ENCODE measurements around the gene CDH13.

The CDH13 gene

DNA sequence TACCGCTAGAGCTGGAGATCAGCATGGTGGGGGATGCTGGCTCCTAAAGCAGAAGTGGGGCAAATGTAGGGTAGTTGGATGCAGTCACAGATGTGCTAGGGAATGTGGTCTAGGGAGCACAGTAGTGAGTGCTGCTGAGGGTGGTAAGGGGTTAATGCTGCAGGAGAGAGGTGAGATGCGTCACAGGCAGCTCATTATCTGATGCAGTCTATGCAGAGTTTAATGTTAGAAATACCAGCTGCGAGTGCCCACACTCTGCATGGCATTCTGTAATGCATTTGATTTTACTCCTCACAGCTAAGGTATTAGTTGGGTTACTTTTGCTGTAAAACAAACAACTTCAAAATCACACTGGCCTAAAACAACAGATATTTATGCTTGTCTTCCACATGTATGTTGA is 689.7 kb downstream of the CDH13 start:
- DNase-seq, result no peak

- DNase-seq, result no peak
Measured at GRCh38 chr16:83318390-83318789, 691.6 kb downstream of the CDH13 start.

- no peak for DNase-seq
Measured at GRCh38 chr16:83328936-83329335, 702.2 kb downstream of the CDH13 start.

GRCh38 chr16:83329441-83329840 is 702.7 kb downstream of the CDH13 start:
- no peak for DNase-seq

GRCh38 chr16:83330251-83330650 is 703.5 kb downstream of the CDH13 start:
- DNase-seq, result no peak

GRCh38 chr16:83335076-83335475 is 708.3 kb downstream of the CDH13 start:
- DNase-seq, result no peak

DNA sequence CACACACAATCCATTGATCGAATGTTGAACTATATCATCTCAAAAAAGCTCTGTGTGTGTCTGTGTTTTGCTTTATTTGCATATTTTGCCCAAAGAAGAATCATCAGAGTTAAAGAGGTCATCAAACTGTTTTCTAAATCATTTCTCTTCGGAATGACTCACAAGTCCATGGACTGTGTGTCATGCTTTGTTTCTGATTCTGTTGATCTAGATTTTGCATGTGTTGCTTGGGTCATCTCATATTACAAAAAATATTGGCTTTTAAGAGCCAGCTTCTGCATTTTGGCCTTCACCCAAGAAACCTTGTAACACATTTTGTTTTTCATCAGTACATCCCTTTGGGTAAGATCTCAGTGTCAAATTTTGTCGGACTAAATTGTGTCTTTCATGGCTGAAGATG is 709.8 kb downstream of the CDH13 start:
- no peak for DNase-seq

DNA sequence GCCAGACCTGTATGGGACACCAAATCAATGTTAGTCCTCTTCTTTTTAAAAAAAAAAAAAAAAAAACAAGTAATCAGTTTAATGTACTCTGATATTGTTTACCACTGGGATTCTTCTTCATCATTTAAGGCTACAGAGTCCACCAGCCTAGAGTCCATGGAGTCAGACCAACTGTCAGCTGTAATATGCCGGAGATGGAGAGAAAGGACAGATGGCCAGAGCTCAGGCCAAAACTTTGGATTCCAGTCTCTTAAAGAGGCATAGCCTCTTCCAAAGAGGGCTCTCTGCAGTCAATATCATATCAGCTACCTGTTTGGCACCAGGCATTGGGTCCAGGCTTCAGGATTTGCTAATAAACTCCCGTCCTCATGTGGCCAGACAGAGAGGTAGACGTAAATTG is 711.4 kb downstream of the CDH13 start:
- DNase-seq, result no peak

DNA sequence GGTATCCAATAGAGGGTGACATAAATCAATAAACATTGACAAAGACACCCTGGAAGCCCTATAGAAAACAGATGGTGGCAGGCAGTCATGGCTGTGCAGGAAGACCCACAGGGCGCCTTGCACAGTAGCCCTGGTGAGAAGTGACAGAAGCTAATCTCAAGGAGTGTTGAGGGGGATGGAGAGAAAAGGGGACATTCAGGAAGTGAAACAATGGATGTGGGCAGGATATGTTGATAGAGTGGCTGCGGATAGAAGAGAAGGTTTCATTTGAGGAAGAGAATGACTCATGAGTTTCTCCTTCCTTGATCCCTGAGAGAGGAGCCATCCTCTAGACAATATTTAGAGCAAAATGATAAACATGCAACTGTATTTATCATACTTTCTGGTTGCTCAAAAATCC is 712.2 kb downstream of the CDH13 start:
- no peak for DNase-seq

DNA sequence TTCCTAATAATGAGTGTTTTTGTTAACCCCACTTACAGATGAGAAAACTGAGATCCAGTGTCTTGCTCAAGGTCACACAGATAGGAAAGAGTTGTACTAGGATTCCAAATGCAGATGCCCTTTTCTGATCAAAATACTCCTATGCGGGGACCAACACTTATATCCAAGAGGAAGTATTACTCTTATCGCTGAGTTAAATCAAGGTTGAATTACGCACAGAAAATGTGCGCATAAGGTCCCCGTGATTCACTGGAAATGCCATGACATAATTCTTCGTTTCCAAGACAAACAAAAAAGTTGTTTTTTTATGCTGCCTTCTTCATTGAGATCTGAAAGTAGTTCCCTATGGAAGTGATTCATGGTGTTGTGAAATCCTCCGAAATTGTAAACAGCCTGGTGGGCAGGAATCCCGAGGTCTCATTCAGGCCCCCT is 717.2 kb downstream of the CDH13 start:
- DNase-seq, result no peak

- DNase-seq, result no peak
Measured at GRCh38 chr16:83345846-83346640, 719.3 kb downstream of the CDH13 start.

- no peak for DNase-seq
Measured at GRCh38 chr16:83348991-83349390, 722.2 kb downstream of the CDH13 start.

DNA sequence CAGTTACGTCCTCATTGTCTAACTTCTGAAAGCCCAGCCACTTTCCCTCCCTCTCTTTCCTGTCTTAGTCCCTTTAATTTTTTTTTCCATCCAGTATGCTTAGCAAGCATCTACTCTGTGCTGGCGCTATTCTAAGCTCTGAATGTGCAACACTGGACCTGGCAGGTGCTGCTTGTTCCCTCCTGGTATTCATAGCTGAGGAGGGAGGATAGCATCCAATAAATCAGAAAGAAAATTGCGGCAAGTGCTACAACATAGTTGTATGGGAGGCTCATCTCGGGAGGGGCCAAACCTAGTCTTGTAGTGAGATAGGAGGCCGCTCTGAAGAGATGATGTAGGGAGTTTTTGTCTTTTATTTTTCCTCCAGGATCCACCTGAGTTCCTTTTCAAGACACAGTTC is 723.7 kb downstream of the CDH13 start:
- no peak for DNase-seq

- DNase-seq, result no peak
Measured at GRCh38 chr16:83351846-83352245, 725.1 kb downstream of the CDH13 start.

- DNase-seq, result no peak
Measured at GRCh38 chr16:83353241-83353640, 726.5 kb downstream of the CDH13 start.

- DNase-seq, result no peak
Measured at GRCh38 chr16:83354015-83354414, 727.2 kb downstream of the CDH13 start.

DNA sequence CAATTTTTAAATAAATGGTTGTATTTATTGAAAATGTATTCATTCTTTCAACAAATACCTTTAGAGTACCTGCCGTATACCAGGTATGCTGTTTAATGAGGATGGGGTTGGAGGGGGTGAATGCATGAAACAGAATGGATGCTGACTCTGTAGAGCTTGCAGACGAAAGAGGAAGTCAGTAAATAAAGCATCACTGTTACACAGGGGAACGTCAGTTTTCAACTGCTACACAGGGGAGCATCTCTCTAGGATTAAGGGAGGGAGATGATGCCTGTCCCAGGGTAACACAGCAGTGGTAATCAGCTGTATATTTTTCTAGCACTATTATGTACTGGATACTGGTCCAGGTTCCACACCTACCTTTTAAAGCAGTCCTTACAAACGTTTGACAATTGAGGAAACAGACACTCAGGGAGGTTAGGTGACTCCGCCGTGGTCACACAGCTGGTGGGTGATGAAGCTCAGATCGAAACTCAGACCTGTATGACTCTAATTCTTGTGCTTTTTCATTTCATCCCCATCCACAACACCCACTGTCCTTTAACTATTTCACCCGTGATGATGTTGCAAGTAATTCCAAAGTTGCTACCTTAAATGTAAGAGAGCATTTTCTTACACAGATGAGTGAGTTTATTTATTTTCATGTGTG is 728.9 kb downstream of the CDH13 start:
- no peak for DNase-seq

GRCh38 chr16:83356266-83356665 is 729.5 kb downstream of the CDH13 start:
- peak in 1 of 5 donors; percentile 8 for DNase-seq

DNA sequence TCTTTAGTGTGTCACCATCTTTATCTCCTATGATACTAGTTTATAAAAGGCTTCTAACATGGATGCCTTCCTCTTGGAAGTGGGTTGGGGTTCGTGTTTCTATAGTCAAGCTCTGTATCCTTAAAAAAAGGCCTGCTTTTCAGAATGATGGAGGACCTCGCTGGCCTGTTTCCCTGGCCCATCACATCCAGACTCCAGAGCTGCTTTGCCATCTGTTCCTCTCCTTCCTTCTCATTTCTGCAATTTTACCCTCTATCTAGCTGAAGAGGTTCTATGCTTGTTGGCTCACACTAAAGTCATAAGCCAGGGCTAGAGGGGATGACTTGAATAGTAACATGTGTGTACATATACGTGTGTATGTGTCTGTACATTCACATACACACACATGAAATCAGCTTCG is 730.2 kb downstream of the CDH13 start:
- no peak for DNase-seq

- DNase-seq, result no peak
Measured at GRCh38 chr16:83363521-83363920, 736.8 kb downstream of the CDH13 start.

DNA sequence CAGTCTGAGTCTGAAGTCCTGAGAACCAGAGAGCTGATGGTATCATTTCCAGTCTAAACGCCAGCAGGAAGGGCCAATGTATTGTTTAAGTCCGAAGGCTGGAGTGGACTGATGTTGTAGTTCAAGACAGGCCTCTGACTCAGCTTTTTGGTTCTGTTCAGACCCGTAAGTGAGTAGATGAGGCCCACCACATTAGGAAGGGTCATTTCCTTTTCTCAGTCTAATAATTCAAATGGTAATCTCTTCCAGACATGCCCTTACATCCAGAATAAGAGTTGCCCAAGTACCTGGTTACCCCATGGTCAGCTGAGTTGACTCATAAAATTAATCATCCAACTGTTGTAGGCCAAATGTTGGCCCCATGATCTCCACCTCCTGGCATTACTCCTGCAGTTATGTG is 738.4 kb downstream of the CDH13 start:
- DNase-seq, result no peak

DNA sequence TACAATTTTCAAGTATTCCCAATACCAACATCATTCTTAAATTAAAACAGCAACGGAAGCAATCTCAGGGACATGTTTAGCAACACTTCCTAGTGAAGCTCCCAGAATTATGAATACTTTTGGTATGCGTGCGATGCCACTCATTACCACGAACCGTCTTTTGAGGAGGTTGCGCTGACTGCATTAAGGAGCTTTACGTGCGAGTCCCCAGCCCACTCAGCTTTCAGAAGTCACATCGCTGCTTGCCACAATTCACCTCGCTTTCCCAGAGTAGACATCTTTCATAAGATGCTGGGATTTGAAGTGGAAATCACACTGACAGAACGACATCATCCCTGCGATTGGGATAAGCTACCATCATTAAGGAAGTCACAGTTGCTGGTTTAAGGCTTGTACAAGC is 739.5 kb downstream of the CDH13 start:
- DNase-seq, result no peak

DNA sequence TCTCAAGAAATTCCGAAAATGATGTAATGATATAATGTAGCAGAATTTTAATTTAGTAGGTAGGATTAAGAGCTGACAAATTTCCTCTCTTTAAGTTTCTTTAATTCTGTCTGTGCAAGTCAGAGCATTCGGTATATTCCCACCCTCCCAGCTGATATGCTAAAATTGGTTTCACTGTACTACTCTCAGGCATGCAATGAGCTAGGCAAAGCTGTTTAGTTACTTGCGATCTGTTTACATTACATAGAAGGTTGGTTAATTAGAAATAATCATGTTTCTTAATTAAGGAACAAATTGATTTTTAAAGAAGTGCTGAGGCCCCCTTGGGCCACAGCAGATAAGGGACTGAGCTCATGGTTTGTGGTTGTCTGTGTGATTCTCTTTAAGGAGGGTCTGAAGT is 748.2 kb downstream of the CDH13 start:
- DNase-seq, result no peak

DNA sequence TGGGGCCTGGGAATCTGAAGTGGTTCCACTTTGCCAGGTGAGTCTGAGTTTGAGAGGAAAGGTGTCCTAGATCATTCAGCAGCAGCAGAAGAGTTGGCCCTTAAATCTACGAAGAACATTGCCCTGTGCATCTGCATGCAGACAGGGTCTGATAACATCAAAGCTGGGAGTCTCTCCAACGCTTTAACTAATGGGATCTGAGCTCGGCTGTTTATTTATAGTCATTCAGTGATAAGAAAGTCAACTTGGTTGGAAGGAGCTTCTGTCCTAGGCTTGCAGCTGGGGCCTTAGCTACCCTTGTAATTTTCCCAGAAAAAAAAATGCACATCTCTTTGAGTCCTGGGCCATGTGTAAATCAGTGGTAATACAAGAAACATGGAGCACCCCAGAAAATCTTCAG is 763.0 kb downstream of the CDH13 start:
- no peak for DNase-seq

- DNase-seq, result no peak
Measured at GRCh38 chr16:83390759-83391158, 764.0 kb downstream of the CDH13 start.

All from T-helper 1 cell (primary cell).